Transverse colon (tissue), 4 donors: ENCODE data around the gene ZNF407. TPM values are rescaled to one million over a fixed set of nuclear protein-coding genes. Genes with fewer than 3 reads are reported as not detected.

Experiments used
- DNase-seq: peaks from one replicate; pipeline ENCODE4 v3.0.0-alpha.2; 2019
- H3K27ac ChIP-seq, 4 donors: fragments of 200-600 bp; sonication (generic); 2 replicates each; pipeline ENCODE4 v1.5.1; 2016 to 2018; ENCODE audit warnings: inconsistent platforms in 4 of 4
- H3K27me3 ChIP-seq: fragments of 200-600 bp; sonication (generic); 2 replicates; pipeline ENCODE4 v1.5.1; 2017; ENCODE audit warnings: inconsistent platforms
- H3K36me3 ChIP-seq, 4 donors: fragments of 200-600 bp; sonication (generic); 2 replicates each; pipeline ENCODE4 v1.5.1; 2017 to 2019; ENCODE audit warnings: inconsistent platforms in 4 of 4
- H3K4me1 ChIP-seq, 4 donors: fragments of 200-600 bp; sonication (generic); 2 replicates each; pipeline ENCODE4 v1.5.1; 2017 to 2020; ENCODE audit warnings: inconsistent platforms in 4 of 4
- H3K4me3 ChIP-seq, 4 donors: fragments of 200-600 bp; sonication (generic); 1 replicate in 1 of 4; 2 replicates in 3 of 4; pipeline versions ENCODE4 v1.5.1 to v1.6.1; 2017 to 2019; ENCODE audit warnings: inconsistent platforms in 4 of 4
- H3K9me3 ChIP-seq, 2 donors: fragments of 200-600 bp; sonication (generic); 2 replicates each; pipeline ENCODE4 v1.5.1; 2017 to 2019; ENCODE audit warnings: inconsistent platforms in 2 of 2
- EP300 ChIP-seq: sonication (generic); formaldehyde crosslinking; IDR thresholded peaks from one replicate; pipeline ENCODE4 v1.6.1; 2017; ENCODE audit warnings: antibody characterized with exemption, low read depth
- POLR2A ChIP-seq: fragments of 450-650 bp; IDR thresholded peaks from one replicate; pipeline ENCODE4 v1.6.1; 2016; ENCODE audit warnings: antibody characterized with exemption, mild to moderate bottlenecking, moderate library complexity
- POLR2AphosphoS5 ChIP-seq, 3 donors: sonication (generic); formaldehyde crosslinking; IDR thresholded peaks; one replicate each; pipeline ENCODE4 v1.6.1; 2016; ENCODE audit warnings: antibody characterized with exemption in 3 of 3
- WGBS, 2 donors: methylation state at CpG; one replicate each; pipeline ENCODE4 v1.1.5; 2018; ENCODE audit warnings: low coverage in 1 of 2; 5-methylcytosine and 5-hydroxymethylcytosine counted together
- in situ Hi-C, 4 donors: fragments of 200-750 bp; cut with MboI; loops; one replicate each; pipeline versions ENCODE4 v1.15.0 to v1.15.1; 2017; ENCODE audit warnings: low sequenced_read_pairs in 3 of 4, low pct_ligation_motif_present in 1 of 4, low pct_unique_long_range_greater_than_20kb in 1 of 4
- intact Hi-C: fragments of 100-400 bp; cut with DNase I; formaldehyde crosslinking; loops from one replicate; pipeline ENCODE4 v1.15.1; 2023; ENCODE audit warnings: low total_unique reads
- total RNA-seq, 4 donors: library from RNA; depleted of rRNA; stranded (reverse); fragments of >200 nt; gene quantifications; one replicate each; pipeline ENCODE4 v1.1.0, GENCODE V29; 2016
- TF ChIP-seq, protein P1 (sequence below), 5 experiments: fragments of 200-600 bp in 3 of 5; fragments of 450-650 bp in 2 of 5; sonication (generic) in 3 of 5; IDR thresholded peaks; 1 replicate in 2 of 5; 2 replicates in 3 of 5; pipeline ENCODE4 v1.5.1; 2016 to 2017; ENCODE audit warnings: antibody characterized with exemption in 5 of 5, inconsistent platforms in 3 of 5, mild to moderate bottlenecking in 2 of 5, moderate library complexity in 1 of 5

Gene ZNF407
- total RNA-seq, 4 donors from 2014 or later = 13.5 to 24.1 (median 20.1) TPM

DNA sequence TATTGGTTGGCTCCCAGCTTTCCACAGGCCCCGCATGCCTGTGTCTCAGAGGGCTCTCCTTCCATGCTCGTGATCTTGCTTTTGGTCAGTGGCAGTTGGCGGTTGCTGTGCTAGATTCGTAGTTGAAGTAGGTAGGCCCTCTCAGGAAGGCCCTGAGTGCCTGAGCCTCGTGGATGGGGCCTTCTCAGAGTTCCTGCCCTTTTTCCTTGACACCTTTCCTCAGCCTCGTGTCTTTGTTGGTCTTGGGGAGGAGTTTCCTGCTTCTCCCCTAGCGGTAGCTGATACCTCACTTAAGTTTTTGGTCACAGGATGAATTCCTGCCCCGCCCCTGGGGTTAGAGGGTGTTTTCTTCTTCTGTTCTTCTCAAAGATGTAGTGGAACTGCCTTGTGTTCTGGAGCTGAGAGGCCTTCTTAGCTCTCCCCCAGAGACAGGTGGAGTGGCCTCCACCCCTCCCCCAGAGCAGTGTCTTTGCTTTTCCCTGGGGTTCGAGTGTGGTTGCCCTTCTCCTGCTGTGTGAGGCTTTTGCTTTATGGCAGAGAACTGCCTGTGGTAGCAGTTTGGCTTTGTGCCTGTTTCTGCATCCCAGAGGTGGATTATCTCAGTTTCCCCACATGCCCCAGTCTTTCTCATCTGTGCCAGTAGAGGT is 94.8 kb downstream of the ZNF407 start:
- no peak for TF ChIP-seq POLR2A
- TF ChIP-seq, protein P1, sequence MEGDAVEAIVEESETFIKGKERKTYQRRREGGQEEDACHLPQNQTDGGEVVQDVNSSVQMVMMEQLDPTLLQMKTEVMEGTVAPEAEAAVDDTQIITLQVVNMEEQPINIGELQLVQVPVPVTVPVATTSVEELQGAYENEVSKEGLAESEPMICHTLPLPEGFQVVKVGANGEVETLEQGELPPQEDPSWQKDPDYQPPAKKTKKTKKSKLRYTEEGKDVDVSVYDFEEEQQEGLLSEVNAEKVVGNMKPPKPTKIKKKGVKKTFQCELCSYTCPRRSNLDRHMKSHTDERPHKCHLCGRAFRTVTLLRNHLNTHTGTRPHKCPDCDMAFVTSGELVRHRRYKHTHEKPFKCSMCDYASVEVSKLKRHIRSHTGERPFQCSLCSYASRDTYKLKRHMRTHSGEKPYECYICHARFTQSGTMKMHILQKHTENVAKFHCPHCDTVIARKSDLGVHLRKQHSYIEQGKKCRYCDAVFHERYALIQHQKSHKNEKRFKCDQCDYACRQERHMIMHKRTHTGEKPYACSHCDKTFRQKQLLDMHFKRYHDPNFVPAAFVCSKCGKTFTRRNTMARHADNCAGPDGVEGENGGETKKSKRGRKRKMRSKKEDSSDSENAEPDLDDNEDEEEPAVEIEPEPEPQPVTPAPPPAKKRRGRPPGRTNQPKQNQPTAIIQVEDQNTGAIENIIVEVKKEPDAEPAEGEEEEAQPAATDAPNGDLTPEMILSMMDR (IDR thresholded peaks at IDR 0.05) = no peak
- no peak for TF ChIP-seq EP300
- TF ChIP-seq POLR2AphosphoS5 (IDR thresholded peaks at IDR 0.05) = no peak
- no peak for DNase-seq
- Histone ChIP-seq H3K27ac (no peak overlapping the region), H3K27me3 (no peaks in the 10 kb centered on the region), H3K9me3 (no peaks in the 10 kb centered on the region), H3K4me1 (no peaks in the 10 kb centered on the region), H3K36me3 (no peaks in the 10 kb centered on the region), H3K4me3 (no peak overlapping the region)
- WGBS, 2 donors = 87 to 89% methylated on average over 7 to 9 of the region's 9 CpGs
- in situ Hi-C loops (no loop called here), intact Hi-C loops (no loop called here)

DNA sequence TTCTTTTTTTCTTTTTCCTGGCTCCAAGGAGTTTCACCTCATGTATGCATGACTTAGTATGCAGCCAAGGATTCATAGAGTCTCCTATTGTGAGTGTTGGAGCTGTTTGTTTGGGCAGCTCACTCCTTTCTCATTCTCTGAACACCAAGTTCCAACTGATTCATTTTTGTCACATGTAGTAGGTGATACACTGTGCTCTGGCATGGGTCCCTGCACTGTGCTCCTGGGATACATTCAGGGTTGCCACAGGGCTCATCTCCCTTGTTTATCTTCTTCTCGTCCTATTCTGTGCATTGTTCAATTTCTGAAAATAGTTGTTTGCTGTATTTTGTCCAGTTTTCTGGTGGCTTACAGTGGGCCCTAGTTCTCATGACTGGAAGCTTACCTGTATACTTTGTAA is 96.8 kb downstream of the ZNF407 start:
- in situ Hi-C loops = no loop called here
- TF ChIP-seq POLR2A = no peak
- TF ChIP-seq, protein P1 (IDR thresholded peaks at IDR 0.05) = no peak
- WGBS, 2 donors = 89 to 97% methylated on average over 1 of the region's 1 CpG

DNA sequence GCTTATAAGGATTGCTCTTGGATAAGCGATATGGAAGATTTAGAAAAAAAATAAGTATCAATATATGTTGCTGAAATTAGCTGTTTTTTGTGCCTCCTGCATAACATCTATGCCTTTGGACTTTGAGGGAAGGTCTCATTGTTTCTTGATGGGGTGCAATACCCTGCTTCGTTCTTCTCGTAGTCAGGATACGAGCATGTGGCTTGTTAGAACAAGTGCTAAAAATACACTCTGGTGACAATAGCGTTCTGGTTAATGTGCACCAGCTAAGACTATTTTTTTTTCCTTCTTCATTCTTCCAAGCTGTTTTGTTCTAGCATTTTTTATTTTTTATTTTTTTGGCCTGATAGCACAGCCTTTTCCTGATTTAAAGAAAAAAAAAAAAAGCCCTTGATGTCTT is 97.5 kb downstream of the ZNF407 start:
- Histone ChIP-seq H3K4me3 (no peak overlapping the region), H3K4me1 (no peaks in the 10 kb centered on the region), H3K27ac (no peak overlapping the region), H3K27me3 (no peaks in the 10 kb centered on the region), H3K36me3 (no peaks in the 10 kb centered on the region), H3K9me3 (no peaks in the 10 kb centered on the region)
- intact Hi-C loops = no loop called here
- 94 to 96% methylated on average over 5 of the region's 5 CpGs for WGBS, 2 donors
- in situ Hi-C loops = no loop called here
- DNase-seq = no peak
- TF ChIP-seq POLR2A = no peak
- TF ChIP-seq POLR2AphosphoS5 (IDR thresholded peaks at IDR 0.05) = no peak
- no peak for TF ChIP-seq EP300
- TF ChIP-seq, protein P1 (IDR thresholded peaks at IDR 0.05) = no peak

More for the DNA sequence above, 96.8 kb downstream of the ZNF407 start:
- no peak overlapping the region for H3K27ac ChIP-seq
- H3K36me3 ChIP-seq = no peaks in the 10 kb centered on the region
- no peak overlapping the region for H3K4me3 ChIP-seq
- no peaks in the 10 kb centered on the region for H3K4me1 ChIP-seq
- intact Hi-C loops = no loop called here
- no peak for DNase-seq
- H3K27me3 ChIP-seq = no peaks in the 10 kb centered on the region
- H3K9me3 ChIP-seq = no peaks in the 10 kb centered on the region

DNA sequence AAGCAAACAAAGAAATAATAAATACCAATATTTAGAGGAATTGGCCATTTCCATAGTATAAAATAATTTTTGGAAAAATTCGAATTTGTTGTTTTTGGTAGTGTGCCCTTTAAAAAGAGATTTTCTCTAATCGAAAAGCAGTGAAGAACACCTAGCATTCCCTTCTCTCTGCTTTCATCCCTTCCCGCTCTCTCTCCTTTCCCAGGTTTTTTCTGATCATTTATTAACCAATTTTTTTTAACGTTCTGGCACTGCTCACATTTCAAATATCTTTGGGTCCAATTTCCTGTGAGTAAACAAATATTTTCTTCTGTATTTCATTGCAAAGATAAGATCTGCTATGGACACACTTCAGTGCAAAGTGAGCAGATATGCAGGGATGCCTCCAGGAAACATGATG is 101.2 kb downstream of the ZNF407 start:
- WGBS, 2 donors = 84 to 88% methylated on average over 4 of the region's 4 CpGs
- Histone ChIP-seq H3K27ac (no peak overlapping the region), H3K4me1 (no peaks in the 10 kb centered on the region), H3K4me3 (no peak overlapping the region), H3K9me3 (no peaks in the 10 kb centered on the region), H3K36me3 (no peaks in the 10 kb centered on the region), H3K27me3 (no peaks in the 10 kb centered on the region)
- DNase-seq = no peak
- no peak for TF ChIP-seq EP300
- no peak for TF ChIP-seq POLR2A
- TF ChIP-seq, protein P1 (IDR thresholded peaks at IDR 0.05) = no peak
- TF ChIP-seq POLR2AphosphoS5 (IDR thresholded peaks at IDR 0.05) = no peak
- intact Hi-C loops (no loop called here), in situ Hi-C loops (no loop called here)
